RWPE1 (cell line): ENCODE results near the gene GLTPD2.

Source experiments
- CTCF ChIA-PET: fragments of 350-600 bp; sonication (Branson Sonifier 250); formaldehyde crosslinking; extraction: SDS; loops from one replicate; lab custom pipeline; 2021; lab: Yijun Ruan, JAX
- POLR2A ChIA-PET: fragments of 400-600 bp; formaldehyde crosslinking; extraction: SDS; loops from one replicate; lab custom pipeline; 2020; ENCODE audit warnings: antibody characterized with exemption; ENCODE audit not compliant: low non-redundant PET; lab: Yijun Ruan, JAX
- DNase-seq: peaks from one replicate; pipeline ENCODE4 v3.0.0; 2012; ENCODE audit warnings: low spot score
- H3K27ac ChIP-seq: fragments of 450-650 bp; 2 replicates; pipeline ENCODE4 v1.5.1; 2017
- TF ChIP-seq, protein P1 (sequence below): fragments of 450-650 bp; conservative IDR thresholded peaks from 2 replicates; pipeline ENCODE4 v1.5.1; 2017; ENCODE audit warnings: low read depth, mild to moderate bottlenecking

The GLTPD2 gene

GRCh38 chr17:4807605-4808377, 19.0 kb downstream of the GLTPD2 start:
- H3K27ac ChIP-seq, result peak overlapping the region; percentile 73
- CTCF ChIA-PET, result interaction anchor here (0.5 to 1.8 kb wide), 4 partner anchors 18 to 77 kb away, joined by 3 to 8 read pairs (median 4); partner anchors contain the start of gene MED11
- DNase-seq, result no peak
- TF ChIP-seq, protein P1, sequence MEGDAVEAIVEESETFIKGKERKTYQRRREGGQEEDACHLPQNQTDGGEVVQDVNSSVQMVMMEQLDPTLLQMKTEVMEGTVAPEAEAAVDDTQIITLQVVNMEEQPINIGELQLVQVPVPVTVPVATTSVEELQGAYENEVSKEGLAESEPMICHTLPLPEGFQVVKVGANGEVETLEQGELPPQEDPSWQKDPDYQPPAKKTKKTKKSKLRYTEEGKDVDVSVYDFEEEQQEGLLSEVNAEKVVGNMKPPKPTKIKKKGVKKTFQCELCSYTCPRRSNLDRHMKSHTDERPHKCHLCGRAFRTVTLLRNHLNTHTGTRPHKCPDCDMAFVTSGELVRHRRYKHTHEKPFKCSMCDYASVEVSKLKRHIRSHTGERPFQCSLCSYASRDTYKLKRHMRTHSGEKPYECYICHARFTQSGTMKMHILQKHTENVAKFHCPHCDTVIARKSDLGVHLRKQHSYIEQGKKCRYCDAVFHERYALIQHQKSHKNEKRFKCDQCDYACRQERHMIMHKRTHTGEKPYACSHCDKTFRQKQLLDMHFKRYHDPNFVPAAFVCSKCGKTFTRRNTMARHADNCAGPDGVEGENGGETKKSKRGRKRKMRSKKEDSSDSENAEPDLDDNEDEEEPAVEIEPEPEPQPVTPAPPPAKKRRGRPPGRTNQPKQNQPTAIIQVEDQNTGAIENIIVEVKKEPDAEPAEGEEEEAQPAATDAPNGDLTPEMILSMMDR, result no peak
- POLR2A ChIA-PET, result no interaction called here

- peak overlapping the region; percentile 73 for H3K27ac ChIP-seq
- DNase-seq, result no peak
- TF ChIP-seq, protein P1, result no peak
- ChIA-PET CTCF (interaction anchor here (1.5 kb wide), 1 partner anchor 11 kb away, joined by 6 read pairs; no protein-coding TSS in a partner anchor), POLR2A (interaction anchor here (0.7 kb wide), 1 partner anchor 44 kb away, joined by 4 read pairs; no protein-coding TSS in a partner anchor)
Observed at GRCh38 chr17:4808378-4808767, 19.6 kb downstream of the GLTPD2 start.

DNA sequence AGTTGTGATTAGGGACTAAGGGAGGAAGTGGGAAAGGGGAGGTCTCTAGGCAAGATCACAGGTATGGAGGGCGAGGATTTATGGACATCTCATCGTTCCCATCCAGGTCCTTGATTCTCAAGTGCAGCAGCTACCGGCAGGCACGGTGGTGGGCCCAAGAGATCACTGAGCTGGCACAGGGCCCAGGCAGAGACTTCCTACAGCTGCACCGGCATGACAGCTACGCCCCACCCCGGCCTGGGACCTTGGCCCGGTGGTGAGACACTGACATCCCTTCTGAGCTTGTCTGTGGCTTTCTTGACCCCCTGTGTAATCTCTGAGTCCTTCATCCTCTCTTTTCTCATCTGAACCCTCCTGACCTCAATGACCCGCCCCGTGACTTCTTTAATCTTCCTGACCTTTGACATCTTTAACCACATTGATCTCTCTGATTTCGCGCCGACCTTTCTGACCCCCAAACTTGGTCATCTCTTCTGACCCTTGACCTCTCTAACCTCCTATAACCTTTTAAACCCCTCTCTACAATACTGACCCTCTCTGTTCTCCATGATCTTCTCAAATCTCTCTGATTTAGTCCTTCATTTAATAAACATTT, 22.0 kb downstream of the GLTPD2 start:
- ChIA-PET POLR2A (no interaction called here), CTCF (interaction anchor here (0.7 to 1.1 kb wide), 2 partner anchors 21 to 56 kb away, joined by 3 read pairs; no protein-coding TSS in a partner anchor)
- no peak for DNase-seq
- peak overlapping the region; percentile 73 for H3K27ac ChIP-seq
- TF ChIP-seq, protein P1, result no peak

- TF ChIP-seq, protein P1, result no peak
- ChIA-PET POLR2A (interaction anchor here (0.6 kb wide), 1 partner anchor 23 kb away, joined by 3 read pairs; the partner anchor contains the start of gene GLTPD2), CTCF (interaction anchor here (1.1 kb wide), 1 partner anchor 22 kb away, joined by 3 read pairs; no protein-coding TSS in a partner anchor)
- H3K27ac ChIP-seq, result no peak overlapping the region; the same call in 1 of the 2 replicates
- no peak for DNase-seq
Observed at GRCh38 chr17:4811471-4811870, 22.7 kb downstream of the GLTPD2 start.

GRCh38 chr17:4812690-4813089, 23.9 kb downstream of the GLTPD2 start:
- DNase-seq, result no peak
- H3K27ac ChIP-seq, result peak overlapping the region; percentile 55
- TF ChIP-seq, protein P1, result no peak
- POLR2A ChIA-PET, result interaction anchor here (0.7 kb wide), 1 partner anchor 77 kb away, joined by 4 read pairs; no protein-coding TSS in a partner anchor
- CTCF ChIA-PET, result interaction anchor here (0.8 kb wide), 1 partner anchor 23 kb away, joined by 3 read pairs; no protein-coding TSS in a partner anchor

GRCh38 chr17:4815043-4815675, 26.4 kb downstream of the GLTPD2 start:
- POLR2A ChIA-PET, result no interaction called here
- TF ChIP-seq, protein P1, result no peak
- DNase-seq, result no peak
- CTCF ChIA-PET, result interaction anchor here (0.6 kb wide), 1 partner anchor 30 kb away, joined by 4 read pairs; no protein-coding TSS in a partner anchor
- no peak overlapping the region for H3K27ac ChIP-seq
